ENCODE results near the gene ZNF157.
A peak's percentile ranks its signal among the peaks of the same experiment; 100 is the strongest.
"Not testable (repeated sequence)": the region's sequence is repeated elsewhere in the genome, so short reads cannot be mapped to it uniquely, and the experiment has no call there.

Gene ZNF157

DNA sequence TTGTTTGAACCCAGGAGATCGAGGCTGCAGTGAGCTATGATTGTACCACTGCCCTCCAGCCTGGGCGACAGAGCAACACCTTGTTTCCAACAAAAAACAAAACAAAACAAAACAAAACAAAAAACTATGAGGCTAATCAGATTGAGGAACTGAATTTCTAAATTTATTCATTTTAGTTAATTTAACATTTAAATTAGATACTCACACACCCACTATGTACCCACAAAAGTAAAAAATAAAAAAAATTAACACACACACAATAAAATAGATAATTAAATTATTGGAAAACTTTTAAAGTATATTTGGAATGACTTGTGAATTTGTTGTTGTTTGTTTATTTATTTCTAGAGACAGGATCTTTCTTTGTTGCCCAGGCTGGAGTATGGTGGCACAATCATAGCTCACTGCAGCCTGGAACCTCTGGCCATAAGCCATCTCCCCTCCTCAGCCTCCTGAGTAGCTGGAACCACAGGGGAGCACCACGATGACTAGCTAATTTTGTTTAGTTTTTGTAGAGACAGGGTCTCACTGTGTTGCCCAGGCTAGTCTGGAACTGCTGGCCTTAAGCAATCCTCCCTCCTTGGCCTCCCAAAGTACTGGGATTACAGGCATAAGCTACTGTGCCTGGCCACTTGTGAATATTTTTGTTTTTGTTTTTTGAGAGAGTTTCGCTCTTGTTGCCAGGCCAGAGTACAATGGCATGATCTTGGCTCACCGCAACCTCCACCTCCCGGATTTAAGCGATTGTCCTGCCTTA lies 9.8 kb upstream of the ZNF157 start:
- TF ChIP-seq, protein P1, sequence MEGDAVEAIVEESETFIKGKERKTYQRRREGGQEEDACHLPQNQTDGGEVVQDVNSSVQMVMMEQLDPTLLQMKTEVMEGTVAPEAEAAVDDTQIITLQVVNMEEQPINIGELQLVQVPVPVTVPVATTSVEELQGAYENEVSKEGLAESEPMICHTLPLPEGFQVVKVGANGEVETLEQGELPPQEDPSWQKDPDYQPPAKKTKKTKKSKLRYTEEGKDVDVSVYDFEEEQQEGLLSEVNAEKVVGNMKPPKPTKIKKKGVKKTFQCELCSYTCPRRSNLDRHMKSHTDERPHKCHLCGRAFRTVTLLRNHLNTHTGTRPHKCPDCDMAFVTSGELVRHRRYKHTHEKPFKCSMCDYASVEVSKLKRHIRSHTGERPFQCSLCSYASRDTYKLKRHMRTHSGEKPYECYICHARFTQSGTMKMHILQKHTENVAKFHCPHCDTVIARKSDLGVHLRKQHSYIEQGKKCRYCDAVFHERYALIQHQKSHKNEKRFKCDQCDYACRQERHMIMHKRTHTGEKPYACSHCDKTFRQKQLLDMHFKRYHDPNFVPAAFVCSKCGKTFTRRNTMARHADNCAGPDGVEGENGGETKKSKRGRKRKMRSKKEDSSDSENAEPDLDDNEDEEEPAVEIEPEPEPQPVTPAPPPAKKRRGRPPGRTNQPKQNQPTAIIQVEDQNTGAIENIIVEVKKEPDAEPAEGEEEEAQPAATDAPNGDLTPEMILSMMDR (IDR thresholded peaks at IDR 0.05; ENCODE audit: extremely low read depth, missing control alignments): no peak
- no peak for DNase-seq (ENCODE audit: low spot score)

DNA sequence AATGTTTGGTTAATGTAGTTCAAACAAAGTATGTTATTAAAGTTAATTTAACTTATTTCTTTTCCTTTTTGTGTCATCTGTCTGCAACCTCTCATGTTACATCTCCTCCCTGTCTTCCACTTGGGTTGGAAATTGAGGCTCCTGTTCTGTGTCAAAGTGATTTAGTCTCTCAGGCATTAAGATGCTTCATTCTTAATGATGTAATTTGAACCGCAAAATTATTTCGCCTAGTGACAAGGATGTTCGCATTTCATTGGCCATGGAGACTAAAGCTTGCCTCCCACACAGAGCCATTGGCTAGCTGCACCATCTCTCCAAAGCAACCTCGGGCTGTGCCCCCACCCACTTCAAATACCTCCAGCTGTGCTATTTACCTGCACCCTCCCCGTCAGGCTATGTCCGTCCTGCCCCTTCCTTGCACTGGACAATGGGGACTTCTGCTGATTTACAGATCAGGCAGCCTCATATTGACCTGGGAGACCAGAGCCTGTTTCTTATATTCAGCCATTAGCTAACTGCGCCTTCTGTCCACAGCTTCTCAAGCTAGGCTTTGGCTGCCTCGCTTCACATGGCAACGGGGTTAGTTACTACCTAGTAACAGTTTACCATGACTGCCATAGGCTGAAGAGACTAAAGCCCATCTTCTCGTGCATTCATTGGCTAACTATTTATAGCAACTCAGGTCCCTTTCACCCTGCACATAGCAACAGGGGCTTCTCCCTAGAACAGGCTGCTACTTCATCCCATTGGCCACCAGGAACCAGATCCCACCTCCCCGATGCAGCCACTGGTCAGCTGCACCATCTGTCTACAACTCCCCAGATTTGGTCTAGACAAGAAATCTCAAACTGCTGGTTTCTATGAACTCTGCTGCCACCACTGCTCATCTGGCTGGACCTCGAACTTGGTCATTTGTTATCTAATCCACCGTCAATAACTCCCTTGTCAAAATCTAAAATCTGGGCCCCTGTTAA lies 8.6 kb upstream of the ZNF157 start:
- DNase-seq (ENCODE audit: low spot score): peak; percentile 81
- TF ChIP-seq, protein P1 (IDR thresholded peaks at IDR 0.05; ENCODE audit: extremely low read depth, missing control alignments): no peak

DNA sequence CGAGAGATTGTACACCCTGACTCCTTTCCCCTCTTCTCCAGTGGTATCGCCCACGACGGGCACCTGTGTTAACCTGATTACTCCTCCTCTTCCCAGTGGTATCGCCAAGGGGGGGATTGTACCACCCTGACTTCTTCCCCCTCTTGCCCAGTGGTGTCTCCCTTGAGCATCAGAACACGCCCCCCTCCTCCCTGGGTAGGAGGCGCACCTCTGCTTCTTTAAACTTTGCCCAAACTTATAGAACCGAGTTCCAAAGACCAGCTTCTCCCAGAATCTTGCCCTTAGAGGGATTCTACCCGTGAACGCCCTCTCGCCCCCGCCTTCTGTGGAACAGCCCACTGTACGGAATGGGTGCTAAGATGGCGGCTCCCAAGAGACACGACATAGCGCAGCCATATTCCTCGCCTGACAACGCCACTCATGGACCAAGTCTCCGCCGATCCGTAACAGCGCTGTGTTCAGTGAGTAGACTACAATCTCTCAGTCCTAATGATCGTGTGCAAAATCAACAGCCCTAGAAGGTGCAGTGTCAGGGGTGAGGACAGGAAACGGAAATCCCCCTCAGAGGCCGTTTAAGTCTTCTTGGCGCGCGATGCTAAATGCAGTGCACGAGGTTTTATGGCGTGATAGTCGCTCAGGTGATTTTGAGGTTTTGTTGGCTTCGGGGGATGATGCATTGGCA lies 4.2 kb upstream of the ZNF157 start:
- TF ChIP-seq, protein P1 (IDR thresholded peaks at IDR 0.05; ENCODE audit: extremely low read depth, missing control alignments): no peak
- DNase-seq (ENCODE audit: low spot score): peak; percentile 54

DNA sequence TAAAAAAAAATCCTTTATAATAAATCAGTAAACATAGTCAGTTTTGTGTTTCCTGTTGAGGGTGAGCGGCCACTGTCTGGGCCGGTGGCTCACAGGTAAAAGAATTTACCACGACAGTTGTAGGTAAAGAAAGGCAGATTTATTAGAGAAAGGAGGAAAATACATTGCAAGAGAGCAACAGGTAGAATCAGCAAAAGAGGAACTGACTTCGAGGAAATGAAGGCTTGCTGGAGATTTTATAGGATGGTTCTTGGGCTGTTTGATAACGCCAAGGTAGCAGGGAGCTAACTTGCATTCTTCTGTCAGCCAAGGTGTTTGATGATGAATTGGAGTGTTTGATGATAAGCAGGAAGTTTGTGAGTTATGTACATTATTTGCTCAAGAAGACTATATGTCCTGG lies 2.8 kb downstream of the ZNF157 start:
- DNase-seq (ENCODE audit: low spot score): no peak
- TF ChIP-seq, protein P1 (IDR thresholded peaks at IDR 0.05; ENCODE audit: extremely low read depth, missing control alignments): no peak

DNA sequence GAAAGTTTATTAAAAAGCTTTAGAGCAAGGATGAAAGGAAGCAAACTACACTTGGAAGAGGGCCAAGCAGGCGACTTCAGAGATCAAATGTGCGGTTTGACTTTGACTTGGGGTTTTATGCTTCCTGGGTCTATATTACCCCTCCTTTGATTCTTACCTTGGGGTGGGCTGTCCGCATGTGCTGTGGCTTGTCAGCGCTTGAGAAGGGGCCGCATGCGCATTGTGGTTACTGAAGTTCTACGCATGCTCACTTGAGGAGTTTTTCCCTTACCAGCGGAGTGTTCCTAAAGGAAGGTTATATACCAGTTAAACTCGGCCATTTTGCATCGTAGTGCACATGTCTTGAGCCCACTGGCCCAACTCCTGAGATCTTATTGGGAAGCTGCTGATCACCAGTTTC lies 9.9 kb downstream of the ZNF157 start:
- TF ChIP-seq, protein P1 (IDR thresholded peaks at IDR 0.05; ENCODE audit: extremely low read depth, missing control alignments): no peak
- DNase-seq (ENCODE audit: low spot score): peak; percentile 19

DNA sequence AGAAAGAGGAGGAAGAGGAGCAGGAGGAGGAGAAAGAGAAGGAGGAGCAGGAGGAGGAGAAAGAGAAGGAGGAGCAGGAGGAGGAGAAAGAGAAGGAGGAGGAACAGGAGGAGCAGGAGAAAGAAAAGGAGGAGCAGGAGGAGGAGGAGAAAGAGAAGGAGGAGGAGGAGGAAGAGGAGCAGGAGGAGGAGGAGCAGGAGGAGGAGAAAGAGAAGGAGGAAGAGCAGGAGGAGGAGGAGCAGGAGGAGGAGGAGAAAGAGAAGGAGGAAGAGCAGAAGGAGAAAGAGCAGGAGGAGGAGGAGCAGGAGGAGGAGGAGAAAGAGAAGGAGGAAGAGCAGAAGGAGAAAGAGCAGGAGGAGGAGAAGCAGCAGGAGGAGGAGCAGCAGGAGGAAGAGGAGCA lies 10.5 kb downstream of the ZNF157 start:
- not testable (repeated sequence) for DNase-seq (ENCODE audit: low spot score)

DNA sequence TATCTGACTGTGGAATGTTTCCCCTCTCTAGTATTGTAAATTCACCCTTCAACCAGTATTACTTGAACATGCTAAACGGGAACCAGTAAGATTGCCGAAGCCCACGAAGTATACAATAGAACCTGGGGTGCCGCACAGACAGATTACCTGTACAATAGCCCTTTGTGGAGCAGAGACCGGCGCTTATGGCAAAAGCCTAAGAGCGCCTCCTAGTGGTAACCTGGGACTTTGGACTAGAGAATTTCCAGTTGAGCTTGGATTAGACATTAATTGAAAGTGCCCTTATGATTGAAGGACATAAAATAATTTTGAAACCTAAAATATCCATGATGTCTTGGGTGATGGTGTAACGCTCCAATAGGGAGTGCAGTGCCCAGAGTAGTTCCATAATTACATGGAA lies 14.1 kb downstream of the ZNF157 start:
- TF ChIP-seq, protein P1 (IDR thresholded peaks at IDR 0.05; ENCODE audit: extremely low read depth, missing control alignments): peak; percentile 28

More for the DNA sequence above, 14.1 kb downstream of the ZNF157 start:
- DNase-seq (ENCODE audit: low spot score): peak; percentile 30

Data from GM20000 (cell line).